GM10266 (cell line): ENCODE data around the gene PRR29.
"Not testable (repeated sequence)": the region's sequence is repeated elsewhere in the genome, so short reads cannot be mapped to it uniquely, and the experiment has no call there.

Source experiments
- DNase-seq: peaks from one replicate; pipeline ENCODE4 v3.0.0; 2012; ENCODE audit errors: extremely low spot score
- CTCF ChIP-seq: IDR thresholded peaks from 2 replicates; pipeline ENCODE4 v1.5.1; 2012; ENCODE audit warnings: mild to moderate bottlenecking, low read depth; ENCODE audit not compliant: control insufficient read depth, insufficient read depth; ENCODE audit errors: missing control alignments

PRR29 gene

GRCh38 chr17:63974594-63975192 lies 23.5 kb upstream of the PRR29 start:
- DNase-seq = no peak
- TF ChIP-seq CTCF = no peak

DNA sequence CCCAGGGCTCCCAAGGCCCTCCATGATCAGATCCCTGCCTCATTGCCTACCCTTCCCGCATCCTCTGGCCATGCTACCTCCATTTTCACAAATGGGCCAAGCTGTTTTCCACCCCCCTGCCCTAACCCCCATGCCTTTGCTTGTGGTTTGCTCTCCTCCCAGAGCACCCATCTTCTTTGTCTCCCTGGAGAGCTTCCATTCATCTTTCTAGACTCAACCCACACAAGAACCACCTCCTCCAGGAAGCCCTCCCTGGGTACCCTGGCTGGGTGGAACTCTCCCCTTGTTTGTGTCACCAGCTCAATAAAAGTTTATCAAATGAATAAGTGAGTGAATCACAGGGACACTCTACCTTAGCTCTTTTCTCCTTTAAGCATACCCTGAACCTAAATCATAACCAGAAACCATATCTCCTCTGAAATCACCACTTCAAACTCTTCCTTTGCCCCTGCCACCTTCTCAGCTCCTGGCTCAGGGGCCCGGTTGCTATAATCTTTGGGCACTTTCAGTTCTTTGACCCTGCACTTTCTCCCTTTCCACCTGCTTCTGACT lies 22.5 kb upstream of the PRR29 start:
- no peak for DNase-seq
- TF ChIP-seq CTCF = no peak

- no peak for DNase-seq
- TF ChIP-seq CTCF = no peak
Observed at GRCh38 chr17:63976702-63977101, 21.4 kb upstream of the PRR29 start.

DNA sequence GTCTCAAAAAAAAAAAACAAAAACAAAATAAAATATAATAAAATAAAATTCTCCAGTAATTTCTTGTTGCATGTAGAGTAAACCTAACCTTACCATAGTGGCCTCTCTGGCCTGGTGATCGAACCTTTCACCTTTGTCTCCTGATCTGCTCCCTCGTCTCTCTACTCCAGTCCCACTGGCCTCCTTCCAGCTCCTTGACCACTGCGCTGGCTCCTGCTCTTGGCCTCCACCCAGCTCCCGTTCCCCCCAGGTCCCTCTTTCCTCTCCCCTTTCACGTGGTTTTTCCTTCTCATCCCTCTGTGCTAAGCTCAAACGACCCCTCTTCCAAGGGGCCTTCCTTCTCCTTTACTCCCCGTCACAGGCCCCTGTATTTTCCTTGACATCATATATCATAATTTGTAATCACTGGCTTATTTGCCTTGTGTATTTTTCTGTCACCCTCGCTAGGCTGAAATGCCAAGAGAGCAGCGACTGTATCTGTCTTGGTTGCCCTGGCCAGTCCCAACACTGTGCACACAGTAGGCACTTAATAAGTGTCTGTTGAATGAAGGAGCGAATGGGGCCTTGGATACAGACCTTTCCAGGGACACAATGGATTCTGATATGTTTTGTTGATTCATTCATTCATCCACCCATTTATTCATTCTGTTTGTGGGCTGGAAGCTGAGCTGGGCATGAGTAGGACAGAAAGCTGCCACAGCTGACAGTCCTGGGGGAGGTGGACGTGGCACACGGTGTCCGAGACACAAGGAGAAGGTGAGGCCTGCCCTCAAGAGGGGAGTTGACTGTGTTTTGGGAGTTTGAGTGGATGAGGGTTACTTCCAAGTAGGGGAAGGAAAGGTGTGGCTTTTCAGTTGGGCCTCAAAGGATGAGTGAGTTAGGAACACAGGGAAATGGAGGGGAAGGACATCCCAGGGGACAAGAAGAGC lies 19.6 kb upstream of the PRR29 start:
- no peak for TF ChIP-seq CTCF
- no peak for DNase-seq

DNA sequence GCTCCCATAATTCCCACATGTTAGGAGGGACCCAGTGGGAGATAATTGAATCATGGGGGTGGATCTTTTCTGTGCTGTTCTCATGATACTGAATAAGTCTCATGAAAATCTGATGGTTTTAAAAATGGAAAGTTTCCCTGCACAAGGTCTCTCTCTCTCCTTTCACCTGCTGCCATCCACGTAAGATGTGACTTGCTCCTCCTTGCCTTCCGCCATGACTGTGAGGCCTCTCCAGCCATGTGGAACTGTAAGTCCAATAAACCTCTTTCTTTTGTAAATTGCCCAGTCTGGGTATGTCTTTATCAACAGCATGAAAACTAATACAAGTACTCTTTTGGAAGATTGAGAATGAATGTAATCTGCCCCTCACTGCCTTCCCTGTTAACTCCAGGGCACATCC lies 15.5 kb upstream of the PRR29 start:
- not testable (repeated sequence) for DNase-seq

DNA sequence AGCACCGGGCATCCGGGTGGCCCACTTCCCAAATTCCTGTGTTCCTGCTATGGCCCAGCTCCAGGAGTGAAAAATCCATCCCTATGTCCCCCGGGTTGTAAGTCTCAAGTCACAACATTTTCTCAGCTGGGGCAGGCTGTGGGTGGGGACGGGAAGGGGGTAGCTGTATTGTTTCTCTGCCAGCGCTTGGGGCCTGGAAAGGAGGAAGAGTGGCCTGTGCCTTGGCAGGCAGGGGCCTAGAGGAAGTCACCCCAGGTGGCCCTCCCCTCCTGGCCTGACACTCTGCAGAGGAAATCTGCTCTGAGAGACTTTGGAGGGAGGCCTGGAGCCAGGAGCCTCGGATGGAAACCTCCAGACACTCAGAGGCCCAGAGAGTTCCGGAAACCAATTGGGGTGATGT lies 14.8 kb upstream of the PRR29 start:
- DNase-seq = no peak
- no peak for TF ChIP-seq CTCF

GRCh38 chr17:63984236-63984635 lies 13.9 kb upstream of the PRR29 start:
- TF ChIP-seq CTCF = no peak
- no peak for DNase-seq
